GM06990 (cell line): ENCODE measurements around the gene ANLN.

Source experiments
- DNase-seq: peaks from one replicate; pipeline ENCODE4 v3.0.0-alpha.2; 2011; ENCODE audit not compliant: insufficient read length; ENCODE audit errors: extremely low read depth
- H3K27me3 ChIP-seq: replicated peaks from 2 replicates; pipeline ENCODE4 v1.6.0; 2011; ENCODE audit warnings: low read length; ENCODE audit not compliant: control insufficient read depth, insufficient read depth
- H3K36me3 ChIP-seq: 2 replicates; pipeline ENCODE4 v1.5.1; 2011; ENCODE audit warnings: low read length; ENCODE audit not compliant: control insufficient read depth, insufficient read depth
- H3K4me3 ChIP-seq: replicated peaks from 2 replicates; pipeline ENCODE4 v1.5.1; 2011; ENCODE audit warnings: low read depth, mild to moderate bottlenecking, control low read depth, low read length
- TF ChIP-seq, protein P1 (sequence below): IDR thresholded peaks from 2 replicates; pipeline ENCODE4 v1.5.1; 2011; ENCODE audit warnings: low read length, control low read depth, mild to moderate bottlenecking, inconsistent platforms; ENCODE audit not compliant: insufficient read depth, poor library complexity, severe bottlenecking

Gene ANLN

DNA sequence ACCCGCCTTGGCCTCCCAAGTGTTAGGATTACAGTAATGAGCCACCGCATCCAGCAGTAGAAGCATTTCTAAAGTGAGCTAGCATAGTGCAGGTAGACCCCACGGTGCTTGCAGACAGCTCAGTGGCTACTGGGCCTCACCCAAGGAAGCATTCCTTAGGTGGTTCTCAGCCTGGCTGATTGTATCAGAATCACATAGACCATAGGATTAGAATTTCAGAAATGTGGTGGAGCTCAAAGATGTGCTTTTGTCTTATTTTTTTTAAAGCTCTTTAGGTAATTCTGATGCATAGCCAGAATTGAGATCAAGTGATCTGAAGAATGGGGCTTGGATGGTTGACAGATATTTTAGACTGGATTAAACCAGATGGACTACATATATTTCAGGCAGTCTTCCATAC is 10.9 kb downstream of the ANLN start:
- no peaks in the 10 kb centered on the region for H3K27me3 ChIP-seq
- TF ChIP-seq, protein P1, sequence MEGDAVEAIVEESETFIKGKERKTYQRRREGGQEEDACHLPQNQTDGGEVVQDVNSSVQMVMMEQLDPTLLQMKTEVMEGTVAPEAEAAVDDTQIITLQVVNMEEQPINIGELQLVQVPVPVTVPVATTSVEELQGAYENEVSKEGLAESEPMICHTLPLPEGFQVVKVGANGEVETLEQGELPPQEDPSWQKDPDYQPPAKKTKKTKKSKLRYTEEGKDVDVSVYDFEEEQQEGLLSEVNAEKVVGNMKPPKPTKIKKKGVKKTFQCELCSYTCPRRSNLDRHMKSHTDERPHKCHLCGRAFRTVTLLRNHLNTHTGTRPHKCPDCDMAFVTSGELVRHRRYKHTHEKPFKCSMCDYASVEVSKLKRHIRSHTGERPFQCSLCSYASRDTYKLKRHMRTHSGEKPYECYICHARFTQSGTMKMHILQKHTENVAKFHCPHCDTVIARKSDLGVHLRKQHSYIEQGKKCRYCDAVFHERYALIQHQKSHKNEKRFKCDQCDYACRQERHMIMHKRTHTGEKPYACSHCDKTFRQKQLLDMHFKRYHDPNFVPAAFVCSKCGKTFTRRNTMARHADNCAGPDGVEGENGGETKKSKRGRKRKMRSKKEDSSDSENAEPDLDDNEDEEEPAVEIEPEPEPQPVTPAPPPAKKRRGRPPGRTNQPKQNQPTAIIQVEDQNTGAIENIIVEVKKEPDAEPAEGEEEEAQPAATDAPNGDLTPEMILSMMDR: no peak
- no peak for DNase-seq
- H3K36me3 ChIP-seq: peaks cover 8% of the 10 kb centered on the region
- H3K4me3 ChIP-seq: no peak overlapping the region

GRCh38 chr7:36403452-36403851 is 13.8 kb downstream of the ANLN start:
- no peak for DNase-seq
- TF ChIP-seq, protein P1: no peak
- H3K36me3 ChIP-seq: peaks cover 9% of the 10 kb centered on the region

DNA sequence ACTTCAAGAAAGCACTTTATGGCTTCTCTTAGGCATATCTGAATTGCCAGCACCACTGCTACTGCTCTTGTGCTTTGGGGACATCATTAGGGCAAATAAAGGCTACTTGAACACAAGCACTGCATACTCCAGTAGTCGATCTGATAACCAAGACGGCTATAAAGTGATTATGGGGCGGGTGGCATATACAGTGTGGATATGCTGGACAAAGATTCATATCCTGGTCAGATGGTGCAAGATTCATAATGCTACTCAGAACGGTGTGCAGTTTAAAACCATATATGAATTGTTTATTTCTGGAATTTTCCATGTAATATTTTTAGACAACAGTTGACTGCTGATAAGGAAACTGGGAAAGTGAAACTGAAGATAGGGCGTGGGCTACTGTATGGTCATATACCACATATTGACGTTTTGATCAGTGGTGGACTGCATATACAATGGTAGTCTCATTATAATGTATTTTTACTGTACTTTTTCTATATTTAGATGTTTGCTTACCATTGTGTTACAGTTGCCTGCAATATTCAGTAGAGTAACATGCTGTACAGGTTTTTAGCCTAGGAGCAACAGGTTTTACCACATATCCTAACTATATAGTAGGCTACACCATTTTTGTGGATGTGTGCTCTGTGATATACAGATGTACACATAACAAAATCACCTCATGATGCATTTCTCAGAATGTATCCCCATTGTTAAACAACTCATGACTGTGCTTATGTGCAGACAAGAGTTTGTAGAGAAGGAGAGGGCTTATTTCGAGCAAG is 15.2 kb downstream of the ANLN start:
- TF ChIP-seq, protein P1: no peak
- Histone ChIP-seq H3K27me3 (no peaks in the 10 kb centered on the region), H3K36me3 (peaks cover 7% of the 10 kb centered on the region), H3K4me3 (no peak overlapping the region)
- no peak for DNase-seq

More at GRCh38 chr7:36403452-36403851, 13.8 kb downstream of the ANLN start:
- no peaks in the 10 kb centered on the region for H3K27me3 ChIP-seq
- no peak overlapping the region for H3K4me3 ChIP-seq

GRCh38 chr7:36405409-36405803 is 15.7 kb downstream of the ANLN start:
- TF ChIP-seq, protein P1: no peak
- Histone ChIP-seq H3K27me3 (no peaks in the 10 kb centered on the region), H3K4me3 (no peak overlapping the region), H3K36me3 (peaks cover 6% of the 10 kb centered on the region)
- no peak for DNase-seq

GRCh38 chr7:36406156-36406555 is 16.5 kb downstream of the ANLN start:
- TF ChIP-seq, protein P1: no peak
- peaks cover 6% of the 10 kb centered on the region for H3K36me3 ChIP-seq
- DNase-seq: no peak
- no peak overlapping the region for H3K4me3 ChIP-seq
- H3K27me3 ChIP-seq: no peaks in the 10 kb centered on the region
